H1 (cell line): Measurements from ENCODE around the gene MMP21. TPM values are rescaled to one million over a fixed set of nuclear protein-coding genes. Genes with fewer than 3 reads are reported as not detected.

Source experiments
- CREB1 ChIP-seq: IDR thresholded peaks from 2 replicates; pipeline ENCODE4 v1.6.1; 2012; ENCODE audit warnings: inconsistent platforms
- E2F6 ChIP-seq: IDR thresholded peaks from 2 replicates; pipeline ENCODE4 v1.6.1; 2012; ENCODE audit warnings: inconsistent platforms
- EP300 ChIP-seq, 2 experiments: IDR thresholded peaks; 1 replicate in 1 of 2; 2 replicates in 1 of 2; pipeline ENCODE4 v1.6.1; 2011 to 2012; ENCODE audit warnings: low read depth in 2 of 2, low read length in 2 of 2, mild to moderate bottlenecking in 2 of 2, borderline replicate concordance in 1 of 2, inconsistent platforms in 1 of 2, moderate library complexity in 1 of 2
- POLR2A ChIP-seq, 2 experiments: IDR thresholded peaks; 1 replicate in 1 of 2; 2 replicates in 1 of 2; pipeline ENCODE4 v1.6.1; 2011; ENCODE audit warnings: low read depth in 2 of 2, low read length in 2 of 2, mild to moderate bottlenecking in 2 of 2; ENCODE audit errors: control extremely low read depth in 1 of 2
- POLR2AphosphoS5 ChIP-seq: IDR thresholded peaks from 2 replicates; pipeline ENCODE4 v1.6.1; 2011; ENCODE audit warnings: low read depth, low read length
- RAD21 ChIP-seq, 2 experiments: IDR thresholded peaks in 1 of 2; conservative IDR thresholded peaks in 1 of 2; 2 replicates each; pipeline ENCODE4 v1.6.1; 2011; ENCODE audit warnings: low read depth in 2 of 2, low read length in 2 of 2, improper control_type of control experiment in 1 of 2, inconsistent platforms in 1 of 2, mild to moderate bottlenecking in 1 of 2, moderate library complexity in 1 of 2
- SIN3A ChIP-seq, 2 experiments: IDR thresholded peaks in 1 of 2; conservative IDR thresholded peaks in 1 of 2; 2 replicates each; pipeline ENCODE4 v1.6.1; 2011 to 2012; ENCODE audit warnings: low read length in 2 of 2, improper control_type of control experiment in 1 of 2, low read depth in 1 of 2, mild to moderate bottlenecking in 1 of 2
- polyA plus RNA-seq, 7 experiments: library from polyadenylated mRNA; depleted of rRNA in 3 of 7; stranded (reverse) in 5 of 7; unstranded in 2 of 7; fragments of >200 nt in 5 of 7; fragments of 200-250 nt in 2 of 7; gene quantifications; 1 replicate in 5 of 7; 2 replicates in 1 of 7; 4 replicates in 1 of 7; pipeline versions ENCODE4 v1.2.1 to v1.2.3, GENCODE V29; 2011 to 2013; ENCODE audit warnings: missing spikeins in 2 of 7, mixed read lengths in 2 of 7
- total RNA-seq: library from RNA; stranded (reverse); fragmentation: NEBNext Ultra II Directional; extraction: Animal tissue kit (Norgen Biotek cat#: 25700); gene quantifications from 2 replicates; pipeline ENCODE4 v1.2.1, GENCODE V29; 2021

MMP21 gene
- total and polyA plus RNA-seq, 2 of the 8 experiments (the other 6 are each of a cell fraction or from before 2014, with no cell fraction given) = not detected

- TF ChIP-seq RAD21 (IDR thresholded peaks at IDR 0.05 in 1 of 2, conservative IDR thresholded peaks at IDR 0.05 in 1 of 2; ENCODE audit: low read depth in 2 of 2, low read length in 2 of 2) (no peak), E2F6 (no peak), SIN3A (conservative IDR thresholded peaks at IDR 0.05 in 1 of 2, IDR thresholded peaks at IDR 0.05 in 1 of 2; ENCODE audit: low read depth in 1 of 2, low read length in 2 of 2) (no peak), EP300 (IDR thresholded peaks at IDR 0.05; ENCODE audit: borderline replicate concordance in 1 of 2, low read depth in 2 of 2, low read length in 2 of 2) (no peak), POLR2A (IDR thresholded peaks at IDR 0.05; ENCODE audit: control extremely low read depth in 1 of 2, low read depth in 2 of 2, low read length in 2 of 2) (no peak), CREB1 (no peak), POLR2AphosphoS5 (no peak)
Observed at GRCh38 chr10:125739994-125740679, 35.5 kb downstream of the MMP21 start (continued).
